Right ventricle myocardium inferior (tissue), 1 donor: ENCODE data around the gene OVOL3. TPM values are rescaled to one million over a fixed set of nuclear protein-coding genes. Genes with fewer than 3 reads are reported as not detected.
A peak's percentile ranks its signal among the peaks of the same experiment; 100 is the strongest.

Experiments used
- ATAC-seq: fragments of 200-7000 bp; cut with Tn5 transposase; one replicate; pipeline ENCODE4 v1.9.1; 2020; ENCODE audit warnings: mild to moderate bottlenecking, moderate library complexity
- DNase-seq: peaks from one replicate; pipeline ENCODE4 v3.0.0; 2021; ENCODE audit errors: missing footprints
- intact Hi-C: fragments of 100-400 bp; cut with DNase I; formaldehyde crosslinking; loops from one replicate; pipeline ENCODE4 v1.11.0; 2022
- total RNA-seq: library from RNA; stranded (reverse); fragmentation: NEBNext Ultra II Directional; extraction: Animal tissue kit (Norgen Biotek cat#: 25700); gene quantifications from one replicate; pipeline ENCODE4 v1.2.1, GENCODE V29; 2021
- donor health status: DM: no; HTN: yes; CAD: no; lungs with severe emphysema.

The OVOL3 gene
- total RNA-seq, 1 donor from 2014 or later: not detected

DNA sequence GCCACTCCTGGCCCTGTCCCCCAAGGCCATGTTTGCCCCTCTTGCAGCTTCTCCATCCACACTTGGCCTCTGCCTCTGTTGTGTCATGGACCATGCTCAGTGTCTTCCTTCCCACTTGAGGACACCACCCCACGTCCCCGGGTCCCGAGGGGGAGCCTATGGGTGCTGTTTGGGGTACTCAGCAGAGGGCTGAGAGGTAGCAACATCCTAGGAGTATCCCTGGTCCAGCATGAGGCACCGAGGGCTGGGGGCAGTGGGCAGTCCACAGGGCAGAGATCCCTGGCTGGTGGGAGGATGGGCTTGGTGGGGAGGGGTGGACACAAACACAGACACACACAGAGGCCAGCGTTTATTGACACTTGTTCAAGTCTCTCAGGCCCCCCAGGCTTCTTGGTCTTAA lies 39.6 kb downstream of the OVOL3 start:
- ATAC-seq (no peak), DNase-seq (no peak)
- intact Hi-C loops: no loop called here

DNA sequence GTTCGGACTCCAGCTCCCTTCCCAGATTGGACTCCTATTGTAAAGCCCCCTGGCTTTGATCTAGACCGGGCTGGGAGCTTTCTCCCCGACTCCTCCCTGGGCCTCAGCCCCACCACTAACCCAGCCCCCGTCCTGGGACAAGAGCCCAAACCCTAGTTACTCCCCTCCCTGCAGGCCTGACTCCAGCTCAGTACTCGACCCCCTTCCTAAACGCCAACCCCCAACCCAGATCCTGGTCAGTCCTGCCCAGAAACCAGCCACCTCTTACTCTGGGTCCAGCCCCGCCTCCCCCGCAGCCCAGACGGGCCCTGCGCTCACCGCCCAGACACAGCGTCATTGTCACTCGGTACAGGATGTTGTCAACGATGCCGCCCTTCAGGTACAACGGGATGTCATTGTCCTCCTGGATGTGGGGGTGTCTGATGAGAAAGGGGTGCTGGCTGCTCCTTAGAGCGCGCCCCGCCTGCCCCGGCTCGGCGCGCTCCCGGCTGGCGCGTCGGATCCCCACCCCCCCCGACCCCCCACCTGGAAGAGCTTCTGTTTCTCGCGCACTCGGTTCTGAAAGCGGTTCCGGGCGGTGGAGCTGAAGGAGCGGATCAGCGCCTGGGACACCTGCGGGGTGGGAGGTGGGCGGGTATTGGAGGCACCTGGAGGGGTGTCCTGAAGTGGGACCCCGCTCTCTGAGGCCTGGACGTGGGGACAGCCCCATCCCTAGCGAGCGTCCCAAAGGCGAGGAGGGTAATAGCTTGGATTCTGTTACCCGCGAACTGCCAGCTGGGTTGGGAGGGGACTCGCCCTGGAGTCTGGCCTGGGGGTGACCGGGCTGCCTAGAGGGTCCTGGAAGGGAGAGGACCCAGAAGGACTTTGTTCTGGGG lies 40.4 kb downstream of the OVOL3 start:
- intact Hi-C loops: loop anchor here (1.0 kb wide), 2 partner anchors 11 to 23 kb away; partner anchors contain the start of gene CAPNS1

DNA sequence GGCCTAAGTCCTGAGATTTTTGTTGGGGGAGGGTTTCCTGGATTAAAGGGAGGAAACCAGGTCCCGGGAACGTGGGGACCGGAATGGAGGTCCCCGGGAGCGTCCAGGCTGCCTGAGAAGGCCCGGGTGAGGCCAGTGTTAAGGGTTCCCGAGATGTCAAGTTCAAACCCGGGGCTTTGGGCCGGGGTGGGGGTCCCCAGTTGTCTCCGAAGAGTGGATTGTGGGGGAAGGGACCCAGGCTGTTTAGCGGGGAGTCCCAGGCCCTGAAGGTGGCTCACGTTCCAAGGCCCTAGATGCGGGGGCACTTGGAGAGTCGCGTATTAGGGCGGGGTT lies 41.0 kb downstream of the OVOL3 start:
- ATAC-seq: no peak
- intact Hi-C loops: loop anchor here (1.0 kb wide), 2 partner anchors 12 to 24 kb away; partner anchors contain the start of gene CAPNS1

More for the DNA sequence above, 40.4 kb downstream of the OVOL3 start:
- peak; percentile 70 for ATAC-seq
- no peak for DNase-seq

DNA sequence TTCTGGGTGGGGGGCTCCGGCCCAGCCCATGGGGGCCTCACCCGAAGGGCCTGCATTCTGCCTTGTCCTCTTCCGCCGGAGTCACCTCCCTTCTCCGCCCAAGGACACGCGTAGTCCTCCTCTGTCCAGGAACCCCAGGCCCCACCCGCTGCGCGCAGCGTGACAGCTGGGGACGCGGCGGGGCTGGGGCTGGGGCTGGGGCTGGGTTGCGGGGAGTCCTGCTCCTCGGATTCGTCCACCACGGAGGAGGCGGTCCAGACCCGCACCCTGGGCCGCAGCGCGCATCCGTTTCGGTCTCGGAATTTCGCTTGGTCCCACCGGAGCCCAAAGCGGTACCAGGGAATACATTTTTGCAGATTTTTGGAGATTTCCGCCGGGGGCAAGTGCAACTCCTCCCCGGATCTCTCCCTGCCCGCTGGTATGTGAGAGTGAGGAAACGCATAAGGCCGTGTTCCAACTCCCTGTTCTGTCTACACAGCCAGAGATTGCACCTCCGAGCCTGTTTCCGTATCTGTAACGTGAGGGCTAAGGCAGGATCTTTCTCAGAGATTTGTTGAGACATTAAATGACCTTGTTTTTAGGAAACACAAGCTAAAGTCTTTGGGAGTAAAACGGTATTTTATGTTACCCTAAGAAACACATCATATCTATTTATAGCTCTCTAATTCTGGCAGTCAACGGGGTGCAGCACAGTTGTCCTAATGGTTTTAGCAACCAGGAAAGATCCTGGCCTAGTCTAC lies 41.6 kb downstream of the OVOL3 start, which contains the start of gene COX7A1:
COX7A1 (minus strand) TSS at position 96 of the 740 bp plus-strand sequence; CDS start at position 56, 40 bp downstream.
- ATAC-seq (peak; percentile 91), DNase-seq (peak; percentile 87)
- intact Hi-C loops: loop anchor here (1.0 kb wide), 3 partner anchors 12 to 24 kb away; partner anchors contain the start of gene CAPNS1

More for the DNA sequence above, 41.0 kb downstream of the OVOL3 start:
- DNase-seq: no peak

DNA sequence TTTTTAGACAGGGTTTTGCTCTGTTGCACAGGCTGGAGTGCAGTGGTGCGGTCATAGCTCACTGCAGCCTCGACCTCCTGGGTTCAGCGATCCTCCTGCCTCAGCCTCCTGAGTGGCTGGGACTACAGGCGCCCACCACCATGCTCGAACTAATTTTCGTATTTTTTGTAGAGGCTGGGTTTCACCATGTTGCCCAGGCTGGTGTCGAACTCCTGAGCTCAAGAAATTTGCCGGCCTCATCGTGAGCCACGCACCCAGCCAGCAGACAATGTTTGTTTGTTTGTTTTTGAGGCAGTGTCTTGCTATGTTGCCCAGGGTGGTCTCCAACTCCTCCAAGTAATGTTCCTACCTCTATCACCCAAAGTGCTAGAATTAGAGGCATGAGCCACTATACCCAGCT lies 42.2 kb downstream of the OVOL3 start:
- intact Hi-C loops: loop anchor here (1.0 kb wide), 1 partner anchor 16 kb away; no protein-coding TSS in a partner anchor
- ATAC-seq: no peak

DNA sequence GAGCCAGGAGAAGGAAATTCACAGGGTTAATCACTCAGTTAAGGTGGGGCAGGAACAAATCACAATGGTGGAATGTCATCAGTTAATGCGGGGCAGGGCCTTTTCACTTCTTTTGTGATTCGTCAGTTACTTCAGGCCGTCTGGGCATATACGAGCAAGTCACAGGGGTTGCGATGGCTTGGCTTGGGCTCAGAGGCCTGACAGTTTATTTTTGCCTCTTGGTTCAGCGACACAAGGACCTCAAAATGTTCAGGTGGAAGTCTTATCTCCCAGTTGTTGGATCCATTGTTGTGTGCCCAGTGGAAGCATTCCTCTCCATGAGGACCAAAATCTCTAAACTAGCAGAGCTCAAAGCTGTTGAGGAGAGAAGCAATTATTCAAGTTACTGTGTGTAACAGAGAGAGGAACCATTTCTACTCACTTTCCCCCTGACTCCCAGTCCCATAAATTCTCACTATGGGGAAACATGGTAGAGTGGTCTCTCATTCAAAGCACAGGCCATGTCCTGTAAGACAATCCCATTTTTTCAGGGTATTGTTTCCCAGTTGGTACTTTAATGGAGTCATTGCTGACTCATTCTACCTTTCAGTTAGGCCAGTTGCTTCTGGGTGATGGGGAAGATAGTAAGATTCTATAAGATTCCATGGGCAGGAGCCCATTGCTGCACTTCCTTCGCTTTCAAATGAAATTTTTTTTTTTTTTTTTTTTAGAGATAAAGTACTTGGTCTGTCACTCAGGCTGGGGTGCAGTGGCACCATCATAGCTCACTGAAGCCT lies 50.1 kb downstream of the OVOL3 start:
- intact Hi-C loops: no loop called here
- DNase-seq (no peak), ATAC-seq (no peak)

More for the DNA sequence above, 42.2 kb downstream of the OVOL3 start:
- DNase-seq: no peak

Other genes starting within 250 kb of the OVOL3 start
- 20.5 TPM for gene APLP1, start 242.6 kb upstream of the OVOL3 start, total RNA-seq
- gene NFKBID, start 210.6 kb upstream of the OVOL3 start, total RNA-seq: 2.1 TPM
- 6.3 TPM for gene HCST, start 208.6 kb upstream of the OVOL3 start, total RNA-seq
- 34.5 TPM for gene TYROBP, start 202.8 kb upstream of the OVOL3 start, total RNA-seq
- gene LRFN3, start 174.8 kb upstream of the OVOL3 start, total RNA-seq: 8.4 TPM
- gene SDHAF1, start 116.0 kb upstream of the OVOL3 start, total RNA-seq: 9.7 TPM
- 0.35 TPM for gene SYNE4, start 102.3 kb upstream of the OVOL3 start, total RNA-seq
- 12.1 TPM for gene ALKBH6, start 96.9 kb upstream of the OVOL3 start, total RNA-seq
- 3.6 TPM for gene CLIP3, start 78.3 kb upstream of the OVOL3 start, total RNA-seq
- 4.1 TPM for gene THAP8, start 56.9 kb upstream of the OVOL3 start, total RNA-seq
- 25.5 TPM for gene WDR62, start 56.2 kb upstream of the OVOL3 start, total RNA-seq
- 145 TPM for gene POLR2I, start 3.7 kb downstream of the OVOL3 start, total RNA-seq
- gene TBCB, start 4.3 kb downstream of the OVOL3 start, total RNA-seq: 114 TPM
- 854 TPM for gene CAPNS1, start 28.9 kb downstream of the OVOL3 start, total RNA-seq
- 3,337 TPM for gene COX7A1, start 41.3 kb downstream of the OVOL3 start, total RNA-seq
- gene ZNF565, start 103.5 kb downstream of the OVOL3 start, total RNA-seq: 4.6 TPM
- 34.3 TPM for gene ZNF146, start 104.0 kb downstream of the OVOL3 start, total RNA-seq